ENCODE results near the gene COL5A1.

Gene COL5A1

GRCh38 chr9:134595014-134595413 is 46.6 kb upstream of the COL5A1 start:
- DNase-seq (ENCODE audit: low read depth), result no peak
- TF ChIP-seq, protein P1, sequence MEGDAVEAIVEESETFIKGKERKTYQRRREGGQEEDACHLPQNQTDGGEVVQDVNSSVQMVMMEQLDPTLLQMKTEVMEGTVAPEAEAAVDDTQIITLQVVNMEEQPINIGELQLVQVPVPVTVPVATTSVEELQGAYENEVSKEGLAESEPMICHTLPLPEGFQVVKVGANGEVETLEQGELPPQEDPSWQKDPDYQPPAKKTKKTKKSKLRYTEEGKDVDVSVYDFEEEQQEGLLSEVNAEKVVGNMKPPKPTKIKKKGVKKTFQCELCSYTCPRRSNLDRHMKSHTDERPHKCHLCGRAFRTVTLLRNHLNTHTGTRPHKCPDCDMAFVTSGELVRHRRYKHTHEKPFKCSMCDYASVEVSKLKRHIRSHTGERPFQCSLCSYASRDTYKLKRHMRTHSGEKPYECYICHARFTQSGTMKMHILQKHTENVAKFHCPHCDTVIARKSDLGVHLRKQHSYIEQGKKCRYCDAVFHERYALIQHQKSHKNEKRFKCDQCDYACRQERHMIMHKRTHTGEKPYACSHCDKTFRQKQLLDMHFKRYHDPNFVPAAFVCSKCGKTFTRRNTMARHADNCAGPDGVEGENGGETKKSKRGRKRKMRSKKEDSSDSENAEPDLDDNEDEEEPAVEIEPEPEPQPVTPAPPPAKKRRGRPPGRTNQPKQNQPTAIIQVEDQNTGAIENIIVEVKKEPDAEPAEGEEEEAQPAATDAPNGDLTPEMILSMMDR (IDR thresholded peaks at IDR 0.05; ENCODE audit: control insufficient read depth, insufficient read depth, low read depth, low read length, missing control alignments), result no peak
- H3K4me3 ChIP-seq (ENCODE audit: control insufficient read depth, low read depth, low read length), result no peak overlapping the region

DNA sequence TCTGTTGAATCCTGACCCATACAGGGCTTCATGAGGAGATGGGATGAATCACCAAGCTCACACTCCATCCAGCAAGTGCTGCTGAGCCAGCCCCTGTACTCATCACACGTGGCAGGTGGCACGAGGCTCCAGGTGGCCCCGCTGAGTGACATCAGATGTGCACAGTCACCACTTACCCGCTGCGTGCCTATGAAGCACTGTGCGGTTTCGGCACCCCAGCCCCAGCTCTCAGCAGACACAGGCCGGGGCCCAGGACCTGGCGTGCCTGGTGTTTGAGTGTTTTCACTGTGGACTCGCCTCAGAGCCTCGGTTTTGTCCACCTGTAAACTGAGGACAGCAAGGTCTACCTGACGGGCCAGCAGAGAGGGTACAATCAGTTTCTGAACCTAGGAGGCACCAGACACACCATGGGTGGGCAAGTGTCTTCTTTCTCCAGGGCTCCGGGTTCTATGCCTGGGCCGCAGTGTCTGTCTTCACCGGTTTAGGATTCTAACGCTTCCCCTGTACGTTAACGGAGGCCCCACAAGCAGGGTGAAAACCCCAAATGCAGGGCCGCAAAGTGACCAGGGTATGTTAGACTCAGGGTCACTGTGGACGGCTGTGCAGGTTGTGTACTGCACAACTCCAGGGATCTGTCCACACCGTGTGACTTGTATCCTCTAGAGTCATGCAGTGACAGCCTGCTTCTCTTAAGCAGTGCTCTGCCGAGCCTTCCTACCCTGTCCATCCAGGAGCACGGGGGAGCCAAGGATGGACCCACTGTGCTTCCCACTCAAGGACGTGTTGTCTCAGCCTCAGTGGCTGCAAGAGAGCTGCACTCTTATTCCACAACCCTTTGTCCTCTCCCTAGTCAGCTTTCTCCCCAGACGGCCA is 44.3 kb upstream of the COL5A1 start:
- TF ChIP-seq, protein P1 (IDR thresholded peaks at IDR 0.05; ENCODE audit: control insufficient read depth, insufficient read depth, low read depth, low read length, missing control alignments), result no peak
- no peak overlapping the region for H3K4me3 ChIP-seq (ENCODE audit: control insufficient read depth, low read depth, low read length)
- no peak for DNase-seq (ENCODE audit: low read depth)

DNA sequence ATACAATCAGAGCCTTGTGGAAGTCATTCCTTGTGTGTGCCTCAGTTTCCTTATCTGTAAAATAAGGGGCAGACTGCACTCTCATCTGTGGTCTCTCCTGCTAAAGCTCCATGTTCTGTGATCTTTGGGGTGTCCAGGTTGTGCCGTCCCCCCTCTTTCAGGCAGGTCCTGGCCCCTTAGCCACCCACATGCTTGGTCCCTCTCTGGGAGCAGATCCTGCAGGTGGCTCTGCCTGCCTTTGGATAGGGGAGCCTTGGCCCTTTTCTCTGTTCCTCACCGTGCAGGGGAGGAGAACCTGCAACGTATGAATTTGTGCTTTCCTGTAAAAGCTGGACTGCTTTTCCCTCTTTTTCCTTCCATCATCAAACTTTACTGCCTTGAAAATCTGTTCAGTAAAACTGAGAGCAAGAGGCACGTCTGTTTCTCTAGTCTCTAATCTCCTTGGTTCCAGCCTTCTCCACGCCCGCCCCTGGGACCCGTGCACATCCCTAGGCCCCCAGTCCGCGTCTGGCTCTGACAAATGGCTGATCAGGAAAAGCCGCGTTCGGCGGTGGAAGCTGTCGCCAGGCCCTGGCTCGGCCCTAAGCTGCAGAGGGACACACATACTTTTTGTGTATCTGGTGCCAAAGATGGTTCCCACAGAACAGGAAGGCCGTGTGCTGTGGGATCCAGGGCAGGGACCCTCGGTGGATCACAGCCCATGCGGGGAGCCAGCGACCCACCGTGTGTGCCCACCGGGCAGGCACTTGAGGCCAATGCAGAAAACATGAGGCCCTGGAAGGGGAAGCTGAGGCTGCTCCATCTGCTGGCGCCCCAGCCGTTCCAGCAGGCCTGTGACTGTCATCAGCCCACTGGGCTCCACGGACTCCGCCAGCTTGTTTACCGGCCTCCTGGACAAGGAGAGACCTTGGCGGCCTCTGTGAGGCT is 43.4 kb upstream of the COL5A1 start:
- TF ChIP-seq, protein P1 (IDR thresholded peaks at IDR 0.05; ENCODE audit: control insufficient read depth, insufficient read depth, low read depth, low read length, missing control alignments), result no peak
- no peak for DNase-seq (ENCODE audit: low read depth)
- no peak overlapping the region for H3K4me3 ChIP-seq (ENCODE audit: control insufficient read depth, low read depth, low read length)

DNA sequence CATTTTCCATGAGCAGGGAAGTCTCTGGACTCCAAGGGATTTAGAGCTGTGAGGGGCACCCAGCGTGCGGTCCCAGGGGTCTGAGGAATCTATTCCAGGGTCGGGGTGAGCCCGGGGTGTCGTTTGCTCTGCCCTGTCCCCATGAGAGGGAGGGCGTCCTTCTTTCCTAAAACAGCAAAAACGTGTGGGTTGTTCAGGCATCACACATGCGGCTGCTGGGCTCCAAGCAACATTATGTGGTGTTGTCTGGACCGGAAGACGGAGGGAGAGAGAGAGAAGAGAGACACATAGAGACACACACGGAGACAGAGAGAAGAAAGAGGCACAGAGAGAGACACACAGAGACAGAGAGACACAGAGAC is 42.7 kb upstream of the COL5A1 start:
- TF ChIP-seq, protein P1 (IDR thresholded peaks at IDR 0.05; ENCODE audit: control insufficient read depth, insufficient read depth, low read depth, low read length, missing control alignments), result no peak
- no peak for DNase-seq (ENCODE audit: low read depth)
- H3K4me3 ChIP-seq (ENCODE audit: control insufficient read depth, low read depth, low read length), result no peak overlapping the region

DNA sequence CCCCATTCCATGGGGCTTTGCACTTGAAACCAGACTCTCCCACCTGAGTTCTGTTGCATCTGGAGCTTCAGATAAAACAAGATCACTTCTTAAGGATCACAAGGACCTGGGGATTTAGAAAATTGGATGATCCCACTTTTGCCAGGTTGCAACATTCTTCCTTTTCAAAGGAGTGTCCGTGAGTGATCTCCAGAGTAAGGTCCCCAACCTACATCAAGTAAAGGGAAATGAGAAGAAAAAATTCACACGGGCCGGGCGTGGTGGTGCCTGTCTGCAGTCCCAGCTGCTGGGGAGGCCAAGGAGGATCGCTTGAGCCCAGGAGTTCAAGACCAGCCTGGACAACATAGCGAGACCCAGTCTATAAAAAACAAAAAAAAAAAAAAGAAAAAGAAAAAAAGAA is 41.2 kb upstream of the COL5A1 start:
- TF ChIP-seq, protein P1 (IDR thresholded peaks at IDR 0.05; ENCODE audit: control insufficient read depth, insufficient read depth, low read depth, low read length, missing control alignments), result no peak
- H3K4me3 ChIP-seq (ENCODE audit: control insufficient read depth, low read depth, low read length), result no peak overlapping the region
- DNase-seq (ENCODE audit: low read depth), result no peak

DNA sequence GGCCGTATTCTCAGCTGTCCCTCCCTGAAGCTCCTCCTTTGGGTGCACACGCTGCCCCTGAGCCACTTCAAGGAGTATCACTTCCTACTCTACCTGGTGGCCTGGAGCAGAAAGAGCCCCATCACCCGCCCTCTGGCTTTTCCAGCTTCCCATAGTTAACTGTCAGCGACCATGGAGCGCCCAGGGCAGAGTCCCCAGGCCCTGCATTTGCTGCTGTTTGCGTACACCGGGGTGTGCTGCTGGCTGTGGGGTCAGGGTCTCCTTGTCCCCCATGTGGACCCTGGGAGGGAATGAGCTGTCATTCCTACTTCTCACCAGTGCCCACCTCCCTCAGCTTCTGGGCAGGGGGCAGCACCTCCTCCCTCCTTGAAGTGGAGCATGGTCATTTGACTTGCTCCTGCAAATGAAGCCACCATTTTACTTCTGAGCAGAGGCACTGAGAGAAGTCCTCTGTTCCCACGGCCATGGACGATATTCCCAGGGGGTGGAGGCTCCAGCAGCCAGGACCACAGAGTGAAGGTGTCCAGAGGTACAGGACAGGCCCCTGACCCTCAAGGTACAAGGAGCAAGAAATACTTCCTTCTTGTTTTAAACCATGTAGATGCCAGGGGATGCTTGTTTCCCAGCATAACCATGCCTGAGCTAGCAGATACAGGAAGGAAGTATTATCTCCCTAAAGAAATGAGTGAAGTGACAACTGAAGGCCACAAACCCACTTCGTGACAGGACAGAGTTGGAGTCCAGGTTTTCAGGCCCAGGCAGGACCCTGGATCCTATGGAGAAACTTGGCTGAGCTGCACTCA is 40.6 kb upstream of the COL5A1 start:
- TF ChIP-seq, protein P1 (IDR thresholded peaks at IDR 0.05; ENCODE audit: control insufficient read depth, insufficient read depth, low read depth, low read length, missing control alignments), result no peak
- H3K4me3 ChIP-seq (ENCODE audit: control insufficient read depth, low read depth, low read length), result no peak overlapping the region
- DNase-seq (ENCODE audit: low read depth), result no peak
